Type B pancreatic cell (in vitro differentiated cells): ENCODE results near the gene ZCWPW1. TPM values are rescaled to one million over a fixed set of nuclear protein-coding genes. Genes with fewer than 3 reads are reported as not detected.

Experiments
- DNase-seq: peaks from one replicate; pipeline ENCODE4 v3.0.0; 2021; ENCODE audit warnings: mixed read lengths; ENCODE audit not compliant: unreplicated experiment; ENCODE audit errors: extremely low spot score
- H3K27ac Mint-ChIP-seq: 2 replicates; pipeline ENCODE4 v1.8.0; 2021; ENCODE audit warnings: mild to moderate bottlenecking, mixed read lengths
- H3K27me3 Mint-ChIP-seq: 2 replicates; pipeline ENCODE4 v1.8.0; 2021; ENCODE audit warnings: mixed read lengths
- H3K36me3 Mint-ChIP-seq: 2 replicates; pipeline ENCODE4 v1.8.0; 2021; ENCODE audit warnings: mixed read lengths
- H3K4me1 Mint-ChIP-seq: one replicate; pipeline ENCODE4 v1.8.0; 2021; ENCODE audit warnings: mixed read lengths; ENCODE audit not compliant: unreplicated experiment
- H3K4me3 Mint-ChIP-seq: 2 replicates; pipeline ENCODE4 v1.8.0; 2021; ENCODE audit warnings: mild to moderate bottlenecking, mixed read lengths
- H3K9me3 Mint-ChIP-seq: 2 replicates; pipeline ENCODE4 v1.8.0; 2021; ENCODE audit warnings: mixed read lengths
- CTCF ChIP-seq: fragments of 200-600 bp; sonication (generic); conservative IDR thresholded peaks from 2 replicates; pipeline ENCODE4 v1.5.0; 2021; ENCODE audit warnings: antibody characterized with exemption, mild to moderate bottlenecking
- total RNA-seq: library from RNA; stranded (reverse); gene quantifications from 2 replicates; pipeline ENCODE4 v1.2.1, GENCODE V29; 2021; ENCODE audit warnings: low replicate concordance

The ZCWPW1 gene
- total RNA-seq, 1 donor from 2014 or later, result 2.7 TPM

GRCh38 chr7:100363098-100363497 lies 65.4 kb downstream of the ZCWPW1 start:
- Mint-ChIP-seq H3K27ac (no peak overlapping the region), H3K9me3 (no peaks in the 10 kb centered on the region), H3K27me3 (no peaks in the 10 kb centered on the region), H3K36me3 (peaks cover 33% of the 10 kb centered on the region), H3K4me3 (no peak overlapping the region), H3K4me1 (no peaks in the 10 kb centered on the region)
- TF ChIP-seq CTCF, result no peak
- no peak for DNase-seq

GRCh38 chr7:100360135-100360854 lies 68.2 kb downstream of the ZCWPW1 start:
- no peak for DNase-seq
- H3K4me3 Mint-ChIP-seq, result no peak overlapping the region
- no peaks in the 10 kb centered on the region for H3K27me3 Mint-ChIP-seq
- no peaks in the 10 kb centered on the region for H3K4me1 Mint-ChIP-seq
- H3K9me3 Mint-ChIP-seq, result no peaks in the 10 kb centered on the region
- peaks cover 31% of the 10 kb centered on the region for H3K36me3 Mint-ChIP-seq
- no peak for TF ChIP-seq CTCF
- peak overlapping the region; percentile 63 for H3K27ac Mint-ChIP-seq

GRCh38 chr7:100358857-100359212 lies 69.7 kb downstream of the ZCWPW1 start:
- Mint-ChIP-seq H3K4me3 (no peak overlapping the region), H3K4me1 (no peaks in the 10 kb centered on the region), H3K9me3 (no peaks in the 10 kb centered on the region), H3K27ac (no peak overlapping the region), H3K36me3 (peaks cover 25% of the 10 kb centered on the region), H3K27me3 (no peaks in the 10 kb centered on the region)
- DNase-seq, result no peak
- no peak for TF ChIP-seq CTCF

- DNase-seq, result no peak
- H3K27ac Mint-ChIP-seq, result no peak within 1 kb of the TSS
- H3K4me3 Mint-ChIP-seq, result no peak within 1 kb of the TSS
- no peaks in the 10 kb centered on the region for H3K9me3 Mint-ChIP-seq
- H3K27me3 Mint-ChIP-seq, result no peaks in the 10 kb centered on the region
- H3K36me3 Mint-ChIP-seq, result peaks cover 22% of the 10 kb centered on the region
- H3K4me1 Mint-ChIP-seq, result no peaks in the 10 kb centered on the region
- TF ChIP-seq CTCF, result no peak
Observed at GRCh38 chr7:100358027-100358856, 70.3 kb downstream of the ZCWPW1 start, which contains the start of gene PILRB. Gene PILRB, plus strand, starts transcription at chr7:100358117. Its CDS starts 186 bp downstream, at chr7:100358303.

GRCh38 chr7:100357131-100357561 lies 71.4 kb downstream of the ZCWPW1 start:
- Mint-ChIP-seq H3K4me3 (no peak overlapping the region), H3K27me3 (no peaks in the 10 kb centered on the region), H3K9me3 (no peaks in the 10 kb centered on the region), H3K4me1 (no peaks in the 10 kb centered on the region), H3K36me3 (peaks cover 17% of the 10 kb centered on the region), H3K27ac (no peak overlapping the region)
- TF ChIP-seq CTCF, result no peak
- DNase-seq, result no peak
